AG09319 (cell line): Measurements from ENCODE around the gene ITGB7.

Experiments used
- DNase-seq: peaks from one replicate; pipeline ENCODE4 v3.0.0-alpha.2; 2010; ENCODE audit warnings: low read depth; ENCODE audit errors: extremely low read depth
- TF ChIP-seq, protein P1 (sequence below): IDR thresholded peaks from 2 replicates; pipeline ENCODE4 v1.5.1; 2011; ENCODE audit warnings: low read depth, mild to moderate bottlenecking, inconsistent platforms, low read length, moderate library complexity

Gene ITGB7

DNA sequence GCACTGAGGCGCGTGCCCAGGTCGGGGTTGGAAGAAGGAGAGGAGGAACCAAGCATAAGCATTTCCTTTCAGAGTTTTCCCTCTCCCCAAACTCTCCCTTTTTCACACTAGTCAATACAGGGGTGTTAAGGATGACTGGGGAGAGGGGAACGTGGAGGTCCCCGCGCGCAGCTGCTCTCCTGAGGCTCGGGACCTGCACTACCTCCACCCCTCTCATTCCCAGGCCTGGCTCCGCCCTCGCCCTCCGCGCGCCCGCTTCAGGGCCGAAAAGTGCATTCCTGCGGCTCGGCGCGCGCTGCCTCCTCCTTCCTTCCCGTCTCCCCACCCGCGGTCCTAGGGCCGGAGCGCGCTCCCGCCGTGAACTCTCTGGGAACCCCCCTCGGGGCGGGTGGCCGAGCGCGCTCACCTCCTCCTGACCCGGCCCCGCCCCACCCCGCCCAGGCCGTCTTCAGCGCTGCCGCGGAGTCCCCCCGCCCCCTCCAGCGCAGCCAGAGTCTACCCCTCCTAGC, 13.7 kb upstream of the ITGB7 start:
- TF ChIP-seq, protein P1, sequence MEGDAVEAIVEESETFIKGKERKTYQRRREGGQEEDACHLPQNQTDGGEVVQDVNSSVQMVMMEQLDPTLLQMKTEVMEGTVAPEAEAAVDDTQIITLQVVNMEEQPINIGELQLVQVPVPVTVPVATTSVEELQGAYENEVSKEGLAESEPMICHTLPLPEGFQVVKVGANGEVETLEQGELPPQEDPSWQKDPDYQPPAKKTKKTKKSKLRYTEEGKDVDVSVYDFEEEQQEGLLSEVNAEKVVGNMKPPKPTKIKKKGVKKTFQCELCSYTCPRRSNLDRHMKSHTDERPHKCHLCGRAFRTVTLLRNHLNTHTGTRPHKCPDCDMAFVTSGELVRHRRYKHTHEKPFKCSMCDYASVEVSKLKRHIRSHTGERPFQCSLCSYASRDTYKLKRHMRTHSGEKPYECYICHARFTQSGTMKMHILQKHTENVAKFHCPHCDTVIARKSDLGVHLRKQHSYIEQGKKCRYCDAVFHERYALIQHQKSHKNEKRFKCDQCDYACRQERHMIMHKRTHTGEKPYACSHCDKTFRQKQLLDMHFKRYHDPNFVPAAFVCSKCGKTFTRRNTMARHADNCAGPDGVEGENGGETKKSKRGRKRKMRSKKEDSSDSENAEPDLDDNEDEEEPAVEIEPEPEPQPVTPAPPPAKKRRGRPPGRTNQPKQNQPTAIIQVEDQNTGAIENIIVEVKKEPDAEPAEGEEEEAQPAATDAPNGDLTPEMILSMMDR = no peak
- DNase-seq = peak; percentile 89

DNA sequence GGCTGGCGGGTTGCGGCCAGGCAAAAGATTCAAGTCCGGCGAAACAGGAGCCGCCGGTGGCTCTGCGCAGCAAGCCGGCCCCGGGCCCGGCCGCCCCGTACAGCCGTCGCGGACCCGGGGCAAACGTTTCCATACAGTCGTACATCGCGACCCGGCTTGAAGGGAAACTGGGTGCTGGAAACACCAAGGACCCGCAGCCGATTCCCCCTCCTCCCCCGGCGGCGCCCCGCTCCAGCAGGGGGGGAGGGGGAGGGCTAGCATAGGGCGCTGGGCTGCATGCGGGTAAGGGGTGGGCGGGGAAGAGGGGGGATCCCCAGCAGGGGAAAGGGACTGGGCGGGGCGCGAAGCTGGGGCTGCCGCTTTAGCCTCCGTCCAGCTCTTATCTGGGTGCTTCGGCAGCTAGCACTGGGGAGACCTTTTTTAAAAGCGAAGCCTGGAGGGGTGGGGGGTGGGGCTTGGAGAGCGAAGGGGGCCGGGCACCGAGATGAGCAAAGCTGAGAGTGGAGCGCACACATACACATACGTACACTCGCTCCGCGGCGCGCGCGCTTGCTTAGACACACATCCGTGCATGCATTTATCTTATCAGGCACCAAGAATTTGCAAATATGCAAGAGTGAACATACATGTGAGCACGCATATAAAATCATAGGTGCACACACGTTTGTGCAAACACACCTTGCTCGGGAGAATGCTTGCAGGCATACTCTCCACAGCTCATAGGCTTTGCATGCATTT, 13.1 kb upstream of the ITGB7 start:
- TF ChIP-seq, protein P1 = no peak
- DNase-seq = no peak

DNA sequence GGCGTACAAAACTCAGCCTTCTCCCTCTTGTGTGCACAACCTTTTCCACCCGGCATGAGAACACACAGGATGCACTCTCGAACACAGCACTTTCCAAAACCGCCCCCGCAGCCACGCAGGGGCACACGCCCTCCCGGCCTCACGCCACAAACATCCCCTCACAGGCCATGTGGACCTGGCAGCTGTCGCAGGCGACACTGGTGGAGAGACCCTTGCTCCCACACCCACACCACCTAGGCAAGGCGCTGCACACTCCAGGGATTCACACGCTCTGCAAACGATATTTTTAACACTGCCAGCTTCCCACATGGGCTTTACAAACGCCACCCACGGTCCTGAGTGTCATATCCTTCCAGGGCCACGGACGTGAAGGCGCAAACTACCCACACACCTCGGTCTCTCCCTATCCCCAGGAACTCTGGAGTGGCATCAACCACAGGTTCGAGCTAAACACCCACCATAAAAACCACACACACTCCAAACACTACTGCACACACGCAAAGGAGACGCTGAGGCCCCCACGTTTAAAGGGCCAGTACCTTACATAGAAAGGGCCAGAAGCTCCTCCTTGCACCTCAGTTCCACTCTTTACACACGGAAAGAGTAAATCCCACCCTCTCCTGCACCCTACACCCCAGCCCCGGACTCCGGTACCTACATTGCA, 12.4 kb upstream of the ITGB7 start:
- TF ChIP-seq, protein P1 = no peak
- DNase-seq = no peak

DNA sequence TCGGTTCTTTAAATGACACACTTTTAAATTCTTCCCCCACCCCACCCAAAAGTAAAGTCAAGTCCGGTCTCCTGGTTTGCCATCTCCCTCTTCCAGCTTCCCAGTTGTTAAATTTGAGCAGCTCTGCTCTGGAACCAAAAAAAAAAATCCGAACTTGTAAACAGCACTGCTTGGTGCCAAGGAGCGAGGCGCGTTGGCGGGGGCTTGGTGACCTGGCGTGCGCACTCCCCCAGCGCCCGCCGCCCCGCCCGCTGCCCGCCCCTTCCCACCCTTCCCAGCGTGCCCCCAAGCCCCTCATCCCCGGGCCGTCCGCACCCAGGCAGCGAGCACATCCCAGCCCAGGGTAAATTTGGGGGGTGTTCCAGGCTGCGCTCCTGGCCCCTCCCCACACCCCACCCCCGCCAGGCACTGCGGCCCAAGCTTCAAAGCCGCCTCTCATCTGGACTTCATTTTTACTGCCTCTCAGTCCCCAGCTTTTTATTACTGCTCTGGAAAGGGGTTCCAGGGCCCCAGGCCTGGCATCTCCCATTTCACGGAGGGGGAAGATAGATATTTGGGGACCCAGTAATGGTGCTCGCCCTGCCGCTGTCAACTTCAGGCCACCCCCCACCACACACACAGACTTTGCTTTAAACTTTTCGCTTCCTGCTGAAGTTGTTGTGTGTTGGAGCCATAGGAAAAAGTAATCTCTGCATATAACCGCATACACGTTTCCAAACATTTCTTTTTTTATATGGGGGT, 11.7 kb upstream of the ITGB7 start:
- TF ChIP-seq, protein P1 = no peak
- no peak for DNase-seq

DNA sequence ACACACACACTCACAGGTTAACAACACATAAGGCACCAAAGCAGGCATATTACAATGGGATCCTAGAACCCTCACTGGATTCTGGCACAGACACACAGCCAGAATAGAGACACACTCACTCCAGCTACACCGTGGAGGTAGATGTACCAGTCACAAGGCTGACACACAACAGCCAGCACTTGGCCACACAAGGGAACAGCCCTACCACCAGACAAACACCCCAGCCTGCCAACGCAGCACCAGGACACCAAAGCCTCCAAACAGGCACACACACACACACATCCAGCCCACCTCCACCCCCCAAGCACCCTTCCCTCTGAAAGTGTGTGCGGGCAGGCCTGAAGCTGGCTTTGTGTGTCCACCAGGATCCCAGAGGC, 10.9 kb upstream of the ITGB7 start:
- TF ChIP-seq, protein P1 = no peak

DNA sequence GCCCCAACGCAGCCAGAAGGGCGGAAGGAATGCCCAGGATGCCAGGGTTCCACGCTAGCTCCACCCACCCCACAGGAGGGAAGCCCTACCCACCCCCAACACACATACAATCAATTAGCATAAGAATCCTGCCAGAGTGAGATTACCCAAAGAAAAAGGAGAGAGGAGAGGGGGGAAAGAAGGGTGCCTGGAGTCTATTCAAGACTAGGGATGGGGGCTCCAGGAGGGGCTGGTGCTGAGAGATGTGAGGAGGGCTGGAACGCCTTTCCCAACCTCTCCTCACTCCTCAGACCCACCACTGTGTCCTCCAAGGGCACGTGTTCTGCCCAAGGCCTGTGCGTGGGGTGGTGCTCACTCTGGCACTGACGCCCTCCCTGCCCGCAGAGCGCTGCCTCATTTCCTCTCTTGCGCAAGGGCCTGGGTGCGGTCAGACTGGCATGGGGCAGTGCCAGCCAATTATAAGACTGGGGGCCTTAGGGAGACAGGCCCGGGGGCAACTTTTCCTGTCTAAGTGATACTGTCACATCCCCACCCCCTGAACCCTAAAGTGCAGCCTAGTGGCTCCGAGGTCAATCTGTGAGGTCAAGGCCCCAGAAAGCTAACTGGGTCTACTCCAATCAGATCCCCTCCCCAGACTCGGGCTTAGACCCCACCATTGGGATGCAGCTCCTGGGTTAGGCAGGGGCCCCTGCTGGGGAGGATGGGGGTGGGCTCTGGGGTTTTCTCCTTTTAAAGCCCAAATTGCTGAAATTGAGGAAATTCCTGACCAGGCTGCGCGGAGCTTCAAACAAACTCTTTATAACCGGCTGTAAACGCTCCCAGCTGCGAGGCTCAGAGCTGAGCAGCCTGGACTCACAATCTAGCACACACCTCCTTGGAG, 10.2 kb upstream of the ITGB7 start:
- TF ChIP-seq, protein P1 = no peak
- DNase-seq = no peak

More for the DNA sequence above, 10.9 kb upstream of the ITGB7 start:
- no peak for DNase-seq
